Brain microvascular endothelial cell (primary cell): ENCODE data around the gene NUCKS1.

Experiments
- DNase-seq: peaks from one replicate; pipeline ENCODE4 v3.0.0-alpha.2; 2020
- H3K27ac ChIP-seq: fragments of 250-450 bp; sonication (Bioruptor Pico); 2 replicates; pipeline ENCODE4 v1.5.1; 2020; ENCODE audit warnings: mild to moderate bottlenecking, moderate library complexity
- H3K27me3 ChIP-seq: fragments of 250-450 bp; sonication (Bioruptor Pico); replicated peaks from 2 replicates; pipeline ENCODE4 v1.5.1; 2020; ENCODE audit warnings: mild to moderate bottlenecking
- H3K36me3 ChIP-seq: fragments of 250-450 bp; sonication (Bioruptor Pico); replicated peaks from 2 replicates; pipeline ENCODE4 v1.5.1; 2020; ENCODE audit warnings: mild to moderate bottlenecking
- H3K4me3 ChIP-seq: 2 replicates; pipeline ENCODE4 v1.5.1; 2011; ENCODE audit warnings: low read depth, mild to moderate bottlenecking, control low read depth, low read length, moderate library complexity
- CTCF ChIP-seq: IDR thresholded peaks from 2 replicates; pipeline ENCODE4 v1.5.1; 2011; ENCODE audit warnings: low read depth, mild to moderate bottlenecking, moderate library complexity, low read length, control low read depth, inconsistent platforms; ENCODE audit errors: missing control alignments
- in situ Hi-C: cut with HindIII; loops from 2 replicates; pipeline ENCODE4 v1.10.0; 2017; ENCODE audit warnings: low sequenced_read_pairs, low pct_ligation_motif_present

The NUCKS1 gene

GRCh38 chr1:205792481-205792881, 42.5 kb upstream of the NUCKS1 start:
- in situ Hi-C loops = loop anchor here (25.0 kb wide), 1 partner anchor 320 kb away; the partner anchor contains the start of gene AVPR1B
- Histone ChIP-seq H3K27me3 (no peaks in the 10 kb centered on the region), H3K4me3 (no peak overlapping the region), H3K36me3 (peaks cover 8% of the 10 kb centered on the region), H3K27ac (no peak overlapping the region)
- no peak for TF ChIP-seq CTCF
- no peak for DNase-seq

- peaks cover 8% of the 10 kb centered on the region for H3K36me3 ChIP-seq
- peak; percentile 53 for DNase-seq
- in situ Hi-C loops = loop anchor here (25.0 kb wide), 1 partner anchor 321 kb away; the partner anchor contains the start of gene AVPR1B
Measured at GRCh38 chr1:205791568-205792180, 41.7 kb upstream of the NUCKS1 start.

GRCh38 chr1:205787287-205787916, 37.4 kb upstream of the NUCKS1 start:
- Histone ChIP-seq H3K4me3 (no peak overlapping the region), H3K27ac (no peak overlapping the region), H3K36me3 (peaks cover 2% of the 10 kb centered on the region), H3K27me3 (no peaks in the 10 kb centered on the region)
- in situ Hi-C loops = loop anchor here (25.0 kb wide), 1 partner anchor 325 kb away; the partner anchor contains the start of gene AVPR1B
- no peak for DNase-seq
- no peak for TF ChIP-seq CTCF

More at GRCh38 chr1:205791568-205792180, 41.7 kb upstream of the NUCKS1 start:
- no peak overlapping the region for H3K4me3 ChIP-seq
- no peaks in the 10 kb centered on the region for H3K27me3 ChIP-seq
- TF ChIP-seq CTCF = peak; percentile 92
- no peak overlapping the region for H3K27ac ChIP-seq

DNA sequence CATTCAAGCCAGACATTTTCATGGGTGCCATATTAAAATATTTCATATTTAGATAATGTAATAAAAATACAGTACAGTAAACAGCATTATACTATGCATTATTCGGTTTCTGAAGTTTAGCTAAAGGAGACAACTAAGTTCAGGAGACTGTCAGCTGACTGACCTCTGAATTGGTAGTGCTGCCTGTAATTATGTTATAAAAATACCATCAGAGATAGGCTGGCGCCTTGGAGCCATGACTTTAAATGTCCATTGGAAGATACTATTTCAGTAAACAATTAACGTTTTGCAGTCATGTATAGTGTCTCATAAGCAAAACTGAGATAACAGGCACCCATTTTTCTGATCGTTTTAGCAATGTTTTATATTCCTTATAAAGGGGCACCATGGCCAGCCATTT, 36.6 kb upstream of the NUCKS1 start:
- in situ Hi-C loops = loop anchor here (25.0 kb wide), 1 partner anchor 326 kb away; the partner anchor contains the start of gene AVPR1B
- H3K36me3 ChIP-seq = no peaks in the 10 kb centered on the region
- no peak overlapping the region for H3K27ac ChIP-seq
- H3K4me3 ChIP-seq = no peak overlapping the region
- no peak for TF ChIP-seq CTCF
- no peak for DNase-seq
- H3K27me3 ChIP-seq = no peaks in the 10 kb centered on the region

DNA sequence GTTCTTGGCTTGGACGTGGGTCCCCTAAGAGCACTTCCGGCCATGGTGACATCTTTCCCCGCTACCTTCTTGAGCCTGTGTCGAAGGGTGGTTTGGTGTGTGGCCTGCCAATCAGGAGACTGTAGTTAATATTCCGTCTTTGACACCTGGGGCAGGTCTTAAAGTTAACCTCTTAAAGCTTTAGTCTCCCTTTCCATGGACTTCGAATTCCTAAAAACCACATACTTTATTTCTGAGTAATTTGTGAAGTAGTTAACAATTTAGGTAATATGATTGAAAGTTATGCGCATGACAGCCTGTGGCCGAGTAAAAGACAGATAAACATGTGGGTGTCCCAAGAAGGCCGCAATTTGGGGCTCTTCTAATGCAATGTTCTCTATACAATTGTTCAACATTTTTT, 35.5 kb upstream of the NUCKS1 start:
- no peak for TF ChIP-seq CTCF
- Histone ChIP-seq H3K27ac (no peak overlapping the region), H3K27me3 (no peaks in the 10 kb centered on the region), H3K4me3 (no peak overlapping the region), H3K36me3 (no peaks in the 10 kb centered on the region)
- no peak for DNase-seq
- in situ Hi-C loops = loop anchor here (25.0 kb wide), 1 partner anchor 327 kb away; the partner anchor contains the start of gene AVPR1B
